ENCODE results near the gene IKBKE.

DNA sequence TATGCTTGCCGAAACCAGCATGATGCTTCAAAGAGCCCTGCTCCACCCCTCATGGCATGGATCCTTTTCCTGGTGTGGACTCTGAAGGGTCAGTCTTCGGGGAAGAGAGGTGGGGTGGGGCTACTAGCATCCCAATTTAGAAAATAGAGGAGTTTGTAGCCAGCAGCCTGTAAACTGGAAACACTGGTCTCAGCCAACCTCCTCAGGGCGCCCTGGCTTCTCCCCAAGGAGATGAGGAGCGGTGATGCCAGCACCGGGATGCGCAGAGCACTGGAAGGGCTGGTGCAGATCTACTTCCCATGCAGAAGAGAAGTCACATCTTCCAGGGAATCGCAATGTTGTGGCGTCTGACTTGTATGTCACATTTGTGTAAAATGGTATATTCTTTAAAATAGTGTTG is 6.4 kb upstream of the IKBKE start:
- TF ChIP-seq, protein P1, sequence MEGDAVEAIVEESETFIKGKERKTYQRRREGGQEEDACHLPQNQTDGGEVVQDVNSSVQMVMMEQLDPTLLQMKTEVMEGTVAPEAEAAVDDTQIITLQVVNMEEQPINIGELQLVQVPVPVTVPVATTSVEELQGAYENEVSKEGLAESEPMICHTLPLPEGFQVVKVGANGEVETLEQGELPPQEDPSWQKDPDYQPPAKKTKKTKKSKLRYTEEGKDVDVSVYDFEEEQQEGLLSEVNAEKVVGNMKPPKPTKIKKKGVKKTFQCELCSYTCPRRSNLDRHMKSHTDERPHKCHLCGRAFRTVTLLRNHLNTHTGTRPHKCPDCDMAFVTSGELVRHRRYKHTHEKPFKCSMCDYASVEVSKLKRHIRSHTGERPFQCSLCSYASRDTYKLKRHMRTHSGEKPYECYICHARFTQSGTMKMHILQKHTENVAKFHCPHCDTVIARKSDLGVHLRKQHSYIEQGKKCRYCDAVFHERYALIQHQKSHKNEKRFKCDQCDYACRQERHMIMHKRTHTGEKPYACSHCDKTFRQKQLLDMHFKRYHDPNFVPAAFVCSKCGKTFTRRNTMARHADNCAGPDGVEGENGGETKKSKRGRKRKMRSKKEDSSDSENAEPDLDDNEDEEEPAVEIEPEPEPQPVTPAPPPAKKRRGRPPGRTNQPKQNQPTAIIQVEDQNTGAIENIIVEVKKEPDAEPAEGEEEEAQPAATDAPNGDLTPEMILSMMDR (IDR thresholded peaks at IDR 0.05; ENCODE audit: low read depth, low read length), result no peak
- no peak for TF ChIP-seq EZH2phosphoT487 (IDR thresholded peaks at IDR 0.05; ENCODE audit: low read depth)
